Spleen (tissue), 11 donors: ENCODE measurements around the gene RAMP2. TPM values are rescaled to one million over a fixed set of nuclear protein-coding genes. Genes with fewer than 3 reads are reported as not detected.
A peak's percentile ranks its signal among the peaks of the same experiment; 100 is the strongest.

Experiments used
- DNase-seq: peaks from one replicate; pipeline ENCODE4 v3.0.0-alpha.2; 2020
- H3K27ac ChIP-seq, 8 donors: fragments of 200-600 bp; sonication (generic) in 7 of 8; 1 replicate in 4 of 8; 2 replicates in 4 of 8; pipeline versions ENCODE4 v1.5.0 to v1.8.0; 2016 to 2021; ENCODE audit warnings: inconsistent platforms in 4 of 8, mild to moderate bottlenecking in 4 of 8, moderate library complexity in 1 of 8
- H3K27me3 ChIP-seq, 7 donors: fragments of 200-600 bp; sonication (generic) in 6 of 7; replicated peaks in 1 of 7; 1 replicate in 4 of 7; 2 replicates in 3 of 7; pipeline versions ENCODE4 v1.5.0 to v1.8.0; 2016 to 2021; ENCODE audit warnings: inconsistent platforms in 3 of 7, mild to moderate bottlenecking in 1 of 7
- H3K36me3 ChIP-seq, 6 donors: fragments of 200-600 bp; sonication (generic) in 5 of 6; 1 replicate in 4 of 6; 2 replicates in 2 of 6; pipeline versions ENCODE4 v1.5.0 to v1.8.0; 2016 to 2021; ENCODE audit warnings: inconsistent platforms in 2 of 6
- H3K4me1 ChIP-seq, 6 donors: fragments of 200-600 bp; sonication (generic) in 5 of 6; 1 replicate in 3 of 6; 2 replicates in 3 of 6; pipeline versions ENCODE4 v1.5.0 to v1.8.0; 2016 to 2021; ENCODE audit warnings: inconsistent platforms in 3 of 6
- H3K4me3 ChIP-seq, 8 donors: fragments of 200-600 bp; sonication (generic) in 7 of 8; 1 replicate in 4 of 8; 2 replicates in 4 of 8; pipeline versions ENCODE4 v1.5.0 to v1.8.0; 2016 to 2021; ENCODE audit warnings: inconsistent platforms in 4 of 8, mild to moderate bottlenecking in 4 of 8, moderate library complexity in 2 of 8
- H3K9me3 ChIP-seq, 8 donors: fragments of 200-600 bp; sonication (generic) in 7 of 8; 1 replicate in 4 of 8; 2 replicates in 4 of 8; pipeline versions ENCODE4 v1.5.0 to v1.8.0; 2016 to 2021; ENCODE audit warnings: inconsistent platforms in 4 of 8
- CTCF ChIP-seq, 11 experiments: fragments of 200-600 bp in 7 of 11; fragments of 450-650 bp in 4 of 11; sonication (generic) in 4 of 11; IDR thresholded peaks in 8 of 11; conservative IDR thresholded peaks in 3 of 11; 1 replicate in 7 of 11; 2 replicates in 4 of 11; pipeline versions ENCODE4 v1.4.0 to v1.8.0; 2016 to 2021; ENCODE audit warnings: antibody characterized with exemption in 11 of 11, inconsistent platforms in 4 of 11, mild to moderate bottlenecking in 1 of 11
- POLR2A ChIP-seq, 3 donors: fragments of 450-650 bp; IDR thresholded peaks; one replicate each; pipeline ENCODE4 v1.5.1; 2017; ENCODE audit warnings: antibody characterized with exemption in 3 of 3, mild to moderate bottlenecking in 1 of 3
- POLR2AphosphoS5 ChIP-seq, 3 donors: sonication (generic); formaldehyde crosslinking; IDR thresholded peaks; one replicate each; pipeline ENCODE4 v1.5.1; 2017; ENCODE audit warnings: antibody characterized with exemption in 3 of 3
- WGBS, 5 donors: extraction: QIAGEN DNeasy Blood & Tissue Kit in 3 of 5; methylation state at CpG; one replicate each; pipeline versions ENCODE4 v1.1.5 to v1.1.7; 2013 to 2018; 5-methylcytosine and 5-hydroxymethylcytosine counted together
- intact Hi-C: fragments of 100-400 bp; cut with DNase I; formaldehyde crosslinking; loops from one replicate; pipeline ENCODE4 v1.15.0; 2023; ENCODE audit warnings: low total_unique reads
- polyA plus RNA-seq, 3 donors: library from polyadenylated mRNA; stranded (reverse); fragments of 200-250 nt; gene quantifications; one replicate each; pipeline ENCODE4 v1.2.1, GENCODE V29; 2013
- total RNA-seq, 7 donors: library from RNA; depleted of rRNA in 3 of 7; stranded (reverse); fragments of >200 nt in 3 of 7; fragmentation: NEBNext Ultra II Directional in 4 of 7; extraction: Animal tissue kit (Norgen Biotek cat#: 25700) in 4 of 7; gene quantifications; one replicate each; pipeline versions ENCODE4 v1.1.0 to v1.2.1, GENCODE V29; 2016 to 2021
- donor health status: healthy with polysubstance abuse.
- donor health status: DM: no; HTN: no; CAD: no; lungs with moderate emphysema.
- donor health status: DM: no; HTN: no; CAD: no.
- donor health status: Bipolar disorder and iron deficiency.
- donor health status: healthy.
- donor health status: DM: no; HTN: no; CAD: no.
- donor health status: DM: yes; HTN: yes; CAD: no.

The RAMP2 gene
- total and polyA plus RNA-seq, 10 donors = 9.7 to 51.7 (median 28.1) TPM

GRCh38 chr17:42775534-42776098, 14.6 kb downstream of the RAMP2 start:
- H3K9me3 ChIP-seq = no peaks in the 10 kb centered on the region
- intact Hi-C loops = no loop called here
- peaks cover 0 to 10% (median 6%) of the 10 kb centered on the region in 7 donors for H3K27me3 ChIP-seq
- H3K4me3 ChIP-seq = no peak overlapping the region
- no peak overlapping the region for H3K27ac ChIP-seq
- TF ChIP-seq POLR2A (IDR thresholded peaks at IDR 0.05) (no peak), POLR2AphosphoS5 (IDR thresholded peaks at IDR 0.05) (no peak), CTCF (IDR thresholded peaks at IDR 0.05 in 8 of 11, conservative IDR thresholded peaks at IDR 0.05 in 3 of 11) (no peak)
- WGBS, 5 donors = 39 to 71% (median 57%) methylated on average over 3 of the region's 3 CpGs
- peak; percentile 8 for DNase-seq
- peaks cover 8 to 47% (median 32%) of the 10 kb centered on the region in 6 donors for H3K4me1 ChIP-seq
- peaks cover 3 to 60% (median 47%) of the 10 kb centered on the region in 6 donors for H3K36me3 ChIP-seq

- Histone ChIP-seq H3K27me3 (peaks cover 0 to 40% (median 34%) of the 10 kb centered on the region in 7 donors), H3K9me3 (no peaks in the 10 kb centered on the region), H3K4me3 (no peak overlapping the region), H3K27ac (no peak overlapping the region), H3K36me3 (peaks cover 3 to 60% (median 47%) of the 10 kb centered on the region in 6 donors), H3K4me1 (peaks cover 12 to 62% (median 36%) of the 10 kb centered on the region in 6 donors)
- peak; percentile 18 for DNase-seq
- 87 to 95% (median 93%) methylated on average over 5 of the region's 5 CpGs for WGBS, 5 donors
- intact Hi-C loops = no loop called here
- no peak for TF ChIP-seq POLR2AphosphoS5 (IDR thresholded peaks at IDR 0.05)
- TF ChIP-seq CTCF (IDR thresholded peaks at IDR 0.05 in 8 of 11, conservative IDR thresholded peaks at IDR 0.05 in 3 of 11) = no peak
- no peak for TF ChIP-seq POLR2A (IDR thresholded peaks at IDR 0.05)
Measured at GRCh38 chr17:42778570-42778969, 17.5 kb downstream of the RAMP2 start.

GRCh38 chr17:42779304-42779935, 18.4 kb downstream of the RAMP2 start:
- peaks cover 0 to 48% (median 42%) of the 10 kb centered on the region in 7 donors for H3K27me3 ChIP-seq
- H3K36me3 ChIP-seq = peaks cover 3 to 59% (median 47%) of the 10 kb centered on the region in 6 donors
- no peaks in the 10 kb centered on the region for H3K9me3 ChIP-seq
- no peak overlapping the region for H3K4me3 ChIP-seq
- H3K27ac ChIP-seq = no peak overlapping the region
- TF ChIP-seq POLR2AphosphoS5 (IDR thresholded peaks at IDR 0.05) (no peak), CTCF (IDR thresholded peaks at IDR 0.05 in 8 of 11, conservative IDR thresholded peaks at IDR 0.05 in 3 of 11) (no peak)
- peak; percentile 18 for DNase-seq
- peaks cover 8 to 62% (median 36%) of the 10 kb centered on the region in 6 donors for H3K4me1 ChIP-seq
- intact Hi-C loops = no loop called here
- WGBS, 5 donors = 71 to 91% (median 79%) methylated on average over 3 of the region's 3 CpGs
